Daoy (cell line): ENCODE measurements around the gene MINDY4. TPM values are rescaled to one million over a fixed set of nuclear protein-coding genes. Genes with fewer than 3 reads are reported as not detected.

ENCODE experiments used
- DNase-seq: peaks from one replicate; pipeline ENCODE4 v3.0.0-alpha.2; 2015; ENCODE audit warnings: low read depth
- total RNA-seq: library from RNA; depleted of rRNA; stranded (reverse); fragments of >200 nt; shearing (Covaris generic); gene quantifications from 2 replicates; pipeline ENCODE4 v1.2.3, GENCODE V29; 2014

The MINDY4 gene
- total RNA-seq, 1 experiment from 2014 or later: 12.1 TPM

DNA sequence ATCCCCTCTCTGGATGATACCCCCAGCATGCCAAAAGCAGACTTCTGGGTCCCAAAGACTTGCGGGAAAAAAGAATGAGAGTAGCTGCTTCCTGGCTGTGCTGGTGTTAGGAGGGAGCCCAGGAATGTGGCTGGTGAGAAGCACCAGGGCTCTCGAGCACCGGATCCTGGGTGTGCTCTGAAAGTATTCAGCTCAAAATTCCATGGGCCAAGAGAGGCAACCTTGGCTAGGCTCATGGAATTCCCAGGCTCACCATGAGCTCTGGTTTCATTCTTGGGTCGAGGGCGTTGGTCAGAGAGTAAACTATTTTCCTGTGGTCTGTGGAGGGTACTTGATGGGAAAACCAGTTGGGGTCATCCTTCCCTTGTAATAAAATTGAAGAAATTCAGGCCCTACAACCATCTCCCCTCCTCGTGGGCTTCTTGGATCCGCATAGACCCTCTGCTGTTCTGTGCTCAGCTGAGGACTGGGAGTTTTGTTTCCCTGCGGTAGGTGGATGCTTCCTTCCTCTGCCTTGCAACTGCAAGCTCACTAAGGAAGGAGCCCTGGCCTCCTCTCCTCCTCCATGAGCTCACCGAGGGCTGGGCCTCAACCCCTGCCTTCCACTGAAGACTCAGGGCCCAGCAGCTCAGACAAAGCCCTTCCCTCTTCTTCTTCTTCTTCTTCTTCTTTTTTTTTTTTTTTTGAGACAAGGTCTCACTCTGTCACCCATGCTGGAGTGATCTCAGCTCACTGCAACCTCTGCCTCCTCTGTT is 106.0 kb downstream of the MINDY4 start:
- DNase-seq: no peak

GRCh38 chr7:30877993-30878392 is 106.8 kb downstream of the MINDY4 start:
- DNase-seq: no peak

DNA sequence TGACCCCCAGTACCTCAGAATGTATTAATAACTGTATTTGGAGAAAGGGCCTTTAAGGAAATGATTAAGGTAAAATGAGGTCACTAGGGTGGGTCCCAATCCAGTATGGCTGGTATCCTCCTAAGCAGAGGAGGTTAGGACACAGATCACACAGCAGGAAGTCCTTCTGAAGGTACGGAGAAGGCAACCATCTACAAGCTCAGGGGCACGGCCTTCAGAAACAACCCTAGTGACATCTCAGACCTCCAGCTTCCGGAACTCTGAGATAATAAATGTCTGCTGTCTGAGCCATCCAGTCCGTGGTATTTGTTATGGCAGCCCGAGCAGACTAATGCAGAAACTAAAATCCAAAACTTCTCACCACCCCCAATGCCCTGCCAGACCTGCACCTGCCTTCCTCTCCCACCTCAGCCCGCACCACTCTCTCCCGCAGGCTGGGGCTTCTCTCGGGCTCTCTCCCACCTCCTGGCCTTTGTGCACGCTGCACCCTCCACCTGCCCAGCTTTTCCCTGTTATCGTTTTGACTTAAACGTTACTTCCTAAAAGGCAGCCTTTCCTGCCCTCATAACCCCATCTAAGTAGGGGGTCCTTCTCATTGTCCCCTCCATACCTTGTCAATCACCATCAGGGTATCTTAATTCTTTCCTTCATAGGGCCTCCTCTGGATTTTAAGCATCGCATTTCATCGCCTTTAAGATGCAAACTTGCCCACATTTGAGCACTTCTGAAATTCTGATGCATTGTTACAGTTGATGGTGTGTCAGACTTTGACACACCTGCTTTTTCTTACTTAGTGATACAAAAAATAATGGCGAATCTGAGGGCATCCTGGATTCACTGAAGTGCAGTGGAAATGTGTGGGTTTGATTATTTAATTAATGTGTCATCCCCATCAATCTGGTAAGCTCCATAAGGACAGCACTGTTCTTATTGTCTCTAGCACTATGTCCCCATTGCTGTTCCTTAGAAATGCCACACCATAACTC is 108.2 kb downstream of the MINDY4 start:
- DNase-seq: no peak

- no peak for DNase-seq
These were observed 109.0 kb downstream of the MINDY4 start for GRCh38 chr7:30880125-30880720.

DNA sequence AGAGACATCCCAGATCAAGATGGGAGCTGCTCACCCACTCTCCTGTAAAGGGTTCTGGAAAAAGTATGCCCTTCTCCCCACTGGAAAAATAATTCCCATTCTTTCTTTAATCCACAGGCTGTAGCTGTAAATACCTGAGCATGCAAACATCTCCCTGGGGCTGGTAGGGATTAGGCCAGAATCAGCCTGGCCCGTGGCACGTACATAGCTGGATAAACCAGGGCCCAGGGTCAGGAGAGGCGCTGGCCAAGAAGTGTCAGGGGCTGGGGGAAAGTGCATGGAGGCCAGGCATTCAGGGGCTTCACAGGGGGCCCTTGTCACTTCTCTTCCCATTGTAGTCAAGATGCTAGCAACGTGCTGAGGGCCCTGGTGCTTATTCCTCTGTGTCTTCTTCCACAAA is 109.7 kb downstream of the MINDY4 start:
- DNase-seq: no peak

- no peak for DNase-seq
These were observed 110.2 kb downstream of the MINDY4 start for GRCh38 chr7:30881448-30881847.

GRCh38 chr7:30884881-30885280 is 113.7 kb downstream of the MINDY4 start:
- no peak for DNase-seq

DNA sequence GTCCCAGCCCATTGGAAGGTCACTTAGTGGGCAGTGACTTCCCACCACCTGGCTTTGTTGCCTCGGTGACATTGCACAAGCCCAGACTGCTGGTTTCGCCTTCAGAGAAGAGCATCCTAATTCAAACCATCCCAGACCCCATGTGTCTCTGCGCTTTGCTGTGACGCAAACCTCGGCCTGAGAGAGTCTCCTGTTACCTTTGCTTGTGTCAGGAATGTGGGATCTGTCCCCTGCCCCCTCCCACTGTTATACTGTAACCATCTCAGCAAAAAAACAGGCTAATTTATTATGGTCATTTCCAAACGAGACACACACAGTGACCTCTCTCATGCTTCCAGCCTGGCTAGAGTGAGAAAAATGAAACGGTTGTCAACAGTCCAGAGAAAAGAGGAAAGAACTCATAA is 115.4 kb downstream of the MINDY4 start:
- DNase-seq: no peak

GRCh38 chr7:30887464-30887872 is 116.3 kb downstream of the MINDY4 start:
- DNase-seq: no peak

DNA sequence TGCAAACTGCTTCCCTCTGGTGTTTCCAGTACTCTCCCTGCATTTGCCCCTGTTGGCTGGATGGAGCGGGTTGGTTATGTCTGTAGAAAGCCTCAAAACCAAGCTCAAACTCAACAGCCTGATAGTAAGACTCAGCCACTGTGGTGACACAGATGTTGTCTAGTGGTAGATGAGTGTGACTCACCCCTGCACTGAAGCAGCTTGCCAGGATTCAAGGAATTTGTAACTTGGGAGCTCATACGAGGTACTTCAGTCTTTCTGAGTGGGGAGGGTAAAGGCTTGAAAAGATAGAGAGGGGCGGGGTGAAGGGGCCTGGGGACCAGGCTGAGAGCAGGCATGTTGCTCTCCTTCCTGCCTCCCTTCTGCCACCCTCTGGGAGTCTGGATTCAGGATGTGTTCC is 117.5 kb downstream of the MINDY4 start:
- DNase-seq: peak; percentile 89

DNA sequence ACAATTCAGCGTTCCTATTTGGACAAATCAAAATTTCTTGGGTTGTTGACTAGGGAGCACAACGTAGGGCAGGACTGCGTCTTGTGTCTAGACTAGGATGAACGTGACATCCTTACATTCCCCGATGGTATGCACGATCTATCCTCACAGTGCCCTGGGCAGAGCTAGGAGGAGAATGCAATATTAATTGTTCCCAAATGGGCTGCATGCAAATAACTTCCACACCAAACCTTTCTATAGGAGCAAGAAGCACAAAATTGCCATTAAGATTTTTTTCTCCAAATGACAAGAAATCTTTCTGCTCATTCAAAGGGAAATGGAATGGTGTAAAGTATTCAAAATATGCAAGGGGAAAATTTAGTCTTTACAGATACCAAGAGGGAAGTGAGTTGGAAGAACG is 119.0 kb downstream of the MINDY4 start:
- no peak for DNase-seq

GRCh38 chr7:30893357-30893756 is 122.1 kb downstream of the MINDY4 start:
- no peak for DNase-seq

DNA sequence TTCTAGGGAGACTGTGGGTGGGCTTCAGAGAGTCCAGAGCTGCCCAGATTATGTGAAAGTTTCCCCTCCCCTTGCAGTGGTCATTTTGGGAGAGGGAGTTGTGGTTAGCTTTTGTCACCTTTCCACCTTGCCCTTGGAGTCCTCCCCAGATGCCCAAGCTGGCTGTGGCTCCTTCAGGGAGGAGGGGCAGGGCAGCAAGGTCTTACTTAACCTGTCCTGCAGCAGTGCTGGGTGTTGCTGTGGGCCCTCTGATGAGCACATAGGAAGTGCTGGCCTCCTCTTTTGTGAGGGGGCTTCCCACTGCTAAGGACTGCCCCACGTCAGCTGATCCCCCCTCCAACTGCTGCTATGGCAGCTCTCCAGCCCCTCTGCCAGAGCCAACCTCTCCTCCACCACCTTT is 122.8 kb downstream of the MINDY4 start:
- DNase-seq: no peak

DNA sequence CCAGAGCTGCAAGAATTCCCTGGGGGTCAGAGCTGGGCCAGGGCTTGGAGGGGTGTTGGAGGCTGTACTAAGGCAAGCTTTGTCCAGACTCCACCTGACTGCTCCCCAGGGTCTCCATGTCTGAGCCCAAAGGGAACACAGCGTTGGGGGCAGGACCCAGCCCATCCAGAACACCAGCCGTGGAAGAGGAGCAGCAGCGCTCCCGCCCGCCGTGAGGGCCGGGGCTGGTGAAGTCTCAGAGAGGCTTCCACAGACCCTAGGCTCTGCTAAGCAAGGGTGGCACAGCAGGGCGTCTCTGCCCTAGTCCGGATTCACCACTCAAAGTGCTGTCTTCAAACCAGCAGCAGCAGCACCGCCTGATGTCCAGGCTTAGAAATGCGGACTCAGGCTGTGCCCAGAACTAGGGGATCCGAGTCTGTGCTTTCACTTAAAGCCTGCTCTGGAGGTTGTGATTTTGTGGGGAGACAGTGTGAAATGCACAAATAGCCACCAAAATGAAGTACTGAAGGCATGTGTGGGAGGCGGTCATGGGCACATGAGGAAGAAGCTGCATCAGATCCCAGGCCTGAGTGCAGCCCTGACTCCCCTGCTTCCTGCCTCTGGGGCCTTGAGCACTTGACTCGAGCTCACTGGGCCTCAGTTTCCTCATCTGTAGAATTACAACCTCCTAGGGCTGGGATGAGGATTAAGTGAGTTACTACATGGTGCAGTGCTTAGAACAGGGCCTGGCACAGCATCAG is 123.8 kb downstream of the MINDY4 start:
- DNase-seq: no peak

DNA sequence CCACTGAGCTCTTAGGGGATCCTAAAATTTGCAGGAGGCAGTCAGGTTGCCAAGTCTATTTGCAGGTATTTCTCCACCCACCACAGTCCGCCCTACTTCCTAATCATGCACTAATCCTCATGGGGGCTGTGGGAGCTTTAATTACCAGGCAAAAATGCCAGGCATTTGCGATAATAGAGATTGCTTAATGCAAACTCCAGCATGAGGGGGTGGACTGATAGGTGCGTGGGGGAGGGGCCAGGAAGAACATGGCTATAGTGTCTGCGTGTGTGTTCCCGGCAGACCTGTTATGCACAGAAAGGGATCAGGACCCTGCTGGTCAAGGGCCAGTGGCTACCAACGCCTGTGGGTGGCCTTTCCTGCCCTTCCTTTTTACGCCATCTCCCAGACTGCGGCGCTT is 124.8 kb downstream of the MINDY4 start:
- peak; percentile 36 for DNase-seq

- DNase-seq: no peak
These were observed 125.8 kb downstream of the MINDY4 start for GRCh38 chr7:30896783-30897637.

- DNase-seq: no peak
These were observed 126.6 kb downstream of the MINDY4 start for GRCh38 chr7:30897770-30898169.

GRCh38 chr7:30898411-30898810 is 127.2 kb downstream of the MINDY4 start:
- no peak for DNase-seq

DNA sequence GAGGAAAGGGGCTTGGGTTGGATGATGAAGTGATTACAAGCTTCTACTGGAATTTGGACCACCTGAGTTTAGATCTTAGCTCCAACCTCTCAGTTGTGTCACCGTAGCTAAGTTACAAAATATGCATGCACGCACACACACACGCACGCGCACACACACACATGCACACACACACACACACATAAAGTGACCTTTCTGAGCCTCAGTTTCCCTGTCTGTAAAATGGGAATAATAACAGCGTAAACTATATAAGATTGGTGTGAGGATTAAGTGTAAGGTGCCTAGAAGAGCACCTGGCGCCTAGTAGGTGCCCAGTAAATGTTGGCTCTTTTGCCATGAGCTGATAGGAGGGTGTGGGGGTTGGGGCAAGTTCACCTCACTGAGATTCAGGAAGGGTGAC is 127.8 kb downstream of the MINDY4 start:
- no peak for DNase-seq

- DNase-seq: no peak
These were observed 128.4 kb downstream of the MINDY4 start for GRCh38 chr7:30899630-30900029.

DNA sequence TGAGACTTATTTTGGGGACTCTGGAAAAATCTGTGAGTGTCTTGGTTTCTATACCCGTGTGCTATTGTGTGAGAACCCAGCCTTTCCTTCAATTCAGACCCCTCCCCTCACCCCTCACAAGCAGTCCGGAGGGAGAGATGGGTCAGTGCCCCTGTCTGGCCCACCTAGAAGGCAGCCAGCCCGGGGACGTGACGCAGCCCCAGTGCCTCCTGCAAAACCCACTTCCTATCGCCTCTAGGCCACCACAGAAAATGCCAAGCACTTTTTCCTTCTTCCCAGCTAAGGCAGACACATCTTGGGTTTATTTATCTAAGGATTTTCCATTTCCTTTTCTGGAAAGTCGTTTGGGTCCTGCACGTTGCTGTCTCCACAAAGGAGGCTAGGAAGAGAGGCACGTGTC is 128.8 kb downstream of the MINDY4 start:
- peak; percentile 74 for DNase-seq
